HL-60 (cell line): Measurements from ENCODE around the gene R3HDM2.

ENCODE experiments used
- DNase-seq, 2 experiments: peaks; one replicate each; pipeline ENCODE4 v3.0.0-alpha.2; 2010 to 2020; ENCODE audit warnings: low read depth in 1 of 2, low spot score in 1 of 2
- H3K27ac ChIP-seq: fragments of 250-450 bp; sonication (Bioruptor Pico); replicated peaks from 2 replicates; pipeline ENCODE4 v1.5.1; 2020; ENCODE audit warnings: mild to moderate bottlenecking, moderate library complexity
- H3K27me3 ChIP-seq: fragments of 250-450 bp; sonication (Bioruptor Pico); 2 replicates; pipeline ENCODE4 v1.5.1; 2021; ENCODE audit warnings: mild to moderate bottlenecking, moderate library complexity; ENCODE audit not compliant: insufficient read depth, poor library complexity, severe bottlenecking
- H3K4me3 ChIP-seq: replicated peaks from 2 replicates; pipeline ENCODE4 v1.5.1; 2011; ENCODE audit warnings: mild to moderate bottlenecking, control low read depth, low read length; ENCODE audit not compliant: insufficient read depth
- GABPA ChIP-seq: IDR thresholded peaks from 2 replicates; pipeline ENCODE4 v1.6.1; 2012; ENCODE audit warnings: low read depth
- POLR2AphosphoS5 ChIP-seq: IDR thresholded peaks from 2 replicates; pipeline ENCODE4 v1.6.1; 2012; ENCODE audit warnings: low read depth
- SPI1 ChIP-seq: IDR thresholded peaks from 2 replicates; pipeline ENCODE4 v1.6.1; 2012; ENCODE audit warnings: low read depth, mild to moderate bottlenecking, borderline replicate concordance
- TF ChIP-seq, protein P1 (sequence below): IDR thresholded peaks from 2 replicates; pipeline ENCODE4 v1.6.1; 2012; ENCODE audit warnings: low read depth; ENCODE audit not compliant: insufficient replicate concordance
- TF ChIP-seq, protein P2 (sequence below): IDR thresholded peaks from one replicate; pipeline ENCODE4 v1.5.1; 2011; ENCODE audit warnings: low read length, control low read depth, inconsistent platforms; ENCODE audit not compliant: insufficient read depth

Gene R3HDM2

DNA sequence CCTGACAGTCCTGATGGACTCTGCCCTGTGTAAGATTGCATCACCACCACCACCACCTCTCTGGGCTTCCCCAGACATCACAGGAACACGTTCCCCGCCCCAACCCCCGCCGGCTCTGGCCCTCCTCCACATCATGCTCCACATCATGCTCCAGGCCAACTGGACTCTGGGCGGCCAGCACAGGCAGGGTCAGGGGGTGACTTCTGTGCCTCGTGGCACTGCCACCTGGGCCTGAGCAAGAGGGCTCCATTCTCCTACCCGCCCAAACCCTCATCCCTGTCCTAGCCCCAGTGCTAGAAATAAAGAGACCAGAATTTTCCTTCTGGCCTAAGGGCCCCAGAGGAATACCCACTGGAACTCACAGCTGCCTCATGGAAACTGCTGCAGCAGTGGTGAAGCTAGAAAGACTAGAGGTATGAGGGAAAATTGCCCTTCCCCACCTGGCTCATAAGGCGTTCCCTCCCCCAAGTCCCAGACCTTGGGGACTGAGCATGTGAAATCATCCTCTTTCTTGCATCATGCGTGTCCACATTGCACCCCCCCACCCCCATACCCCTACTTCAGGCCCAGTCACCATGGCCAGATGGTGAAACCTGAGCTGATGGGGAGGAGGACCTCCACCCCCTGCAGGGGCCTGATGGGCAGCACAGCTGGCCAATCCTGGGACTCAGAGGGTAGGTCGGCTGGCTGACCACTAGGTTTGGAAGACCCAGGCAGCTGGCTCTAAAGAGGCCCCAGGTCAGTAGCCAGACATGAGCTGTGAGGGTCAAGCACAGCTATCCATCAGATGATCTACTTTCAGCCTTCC lies 23.9 kb upstream of the R3HDM2 start, which contains the start of gene INHBE:
Gene INHBE (plus strand): TSS at position 742 of the 808 bp plus-strand sequence. CDS start 230 bp downstream, outside the sequence.
- DNase-seq: peak in 1 of 2 experiments; percentile 30
- Histone ChIP-seq H3K27ac (peak within 1 kb of the TSS; percentile 27), H3K27me3 (no peaks in the 10 kb centered on the region), H3K4me3 (no peak within 1 kb of the TSS)
- no peak for TF ChIP-seq GABPA
- TF ChIP-seq, protein P1, sequence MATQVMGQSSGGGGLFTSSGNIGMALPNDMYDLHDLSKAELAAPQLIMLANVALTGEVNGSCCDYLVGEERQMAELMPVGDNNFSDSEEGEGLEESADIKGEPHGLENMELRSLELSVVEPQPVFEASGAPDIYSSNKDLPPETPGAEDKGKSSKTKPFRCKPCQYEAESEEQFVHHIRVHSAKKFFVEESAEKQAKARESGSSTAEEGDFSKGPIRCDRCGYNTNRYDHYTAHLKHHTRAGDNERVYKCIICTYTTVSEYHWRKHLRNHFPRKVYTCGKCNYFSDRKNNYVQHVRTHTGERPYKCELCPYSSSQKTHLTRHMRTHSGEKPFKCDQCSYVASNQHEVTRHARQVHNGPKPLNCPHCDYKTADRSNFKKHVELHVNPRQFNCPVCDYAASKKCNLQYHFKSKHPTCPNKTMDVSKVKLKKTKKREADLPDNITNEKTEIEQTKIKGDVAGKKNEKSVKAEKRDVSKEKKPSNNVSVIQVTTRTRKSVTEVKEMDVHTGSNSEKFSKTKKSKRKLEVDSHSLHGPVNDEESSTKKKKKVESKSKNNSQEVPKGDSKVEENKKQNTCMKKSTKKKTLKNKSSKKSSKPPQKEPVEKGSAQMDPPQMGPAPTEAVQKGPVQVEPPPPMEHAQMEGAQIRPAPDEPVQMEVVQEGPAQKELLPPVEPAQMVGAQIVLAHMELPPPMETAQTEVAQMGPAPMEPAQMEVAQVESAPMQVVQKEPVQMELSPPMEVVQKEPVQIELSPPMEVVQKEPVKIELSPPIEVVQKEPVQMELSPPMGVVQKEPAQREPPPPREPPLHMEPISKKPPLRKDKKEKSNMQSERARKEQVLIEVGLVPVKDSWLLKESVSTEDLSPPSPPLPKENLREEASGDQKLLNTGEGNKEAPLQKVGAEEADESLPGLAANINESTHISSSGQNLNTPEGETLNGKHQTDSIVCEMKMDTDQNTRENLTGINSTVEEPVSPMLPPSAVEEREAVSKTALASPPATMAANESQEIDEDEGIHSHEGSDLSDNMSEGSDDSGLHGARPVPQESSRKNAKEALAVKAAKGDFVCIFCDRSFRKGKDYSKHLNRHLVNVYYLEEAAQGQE: no peak
- TF ChIP-seq, protein P2, sequence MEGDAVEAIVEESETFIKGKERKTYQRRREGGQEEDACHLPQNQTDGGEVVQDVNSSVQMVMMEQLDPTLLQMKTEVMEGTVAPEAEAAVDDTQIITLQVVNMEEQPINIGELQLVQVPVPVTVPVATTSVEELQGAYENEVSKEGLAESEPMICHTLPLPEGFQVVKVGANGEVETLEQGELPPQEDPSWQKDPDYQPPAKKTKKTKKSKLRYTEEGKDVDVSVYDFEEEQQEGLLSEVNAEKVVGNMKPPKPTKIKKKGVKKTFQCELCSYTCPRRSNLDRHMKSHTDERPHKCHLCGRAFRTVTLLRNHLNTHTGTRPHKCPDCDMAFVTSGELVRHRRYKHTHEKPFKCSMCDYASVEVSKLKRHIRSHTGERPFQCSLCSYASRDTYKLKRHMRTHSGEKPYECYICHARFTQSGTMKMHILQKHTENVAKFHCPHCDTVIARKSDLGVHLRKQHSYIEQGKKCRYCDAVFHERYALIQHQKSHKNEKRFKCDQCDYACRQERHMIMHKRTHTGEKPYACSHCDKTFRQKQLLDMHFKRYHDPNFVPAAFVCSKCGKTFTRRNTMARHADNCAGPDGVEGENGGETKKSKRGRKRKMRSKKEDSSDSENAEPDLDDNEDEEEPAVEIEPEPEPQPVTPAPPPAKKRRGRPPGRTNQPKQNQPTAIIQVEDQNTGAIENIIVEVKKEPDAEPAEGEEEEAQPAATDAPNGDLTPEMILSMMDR: no peak
- TF ChIP-seq POLR2AphosphoS5: no peak
- TF ChIP-seq SPI1: no peak

DNA sequence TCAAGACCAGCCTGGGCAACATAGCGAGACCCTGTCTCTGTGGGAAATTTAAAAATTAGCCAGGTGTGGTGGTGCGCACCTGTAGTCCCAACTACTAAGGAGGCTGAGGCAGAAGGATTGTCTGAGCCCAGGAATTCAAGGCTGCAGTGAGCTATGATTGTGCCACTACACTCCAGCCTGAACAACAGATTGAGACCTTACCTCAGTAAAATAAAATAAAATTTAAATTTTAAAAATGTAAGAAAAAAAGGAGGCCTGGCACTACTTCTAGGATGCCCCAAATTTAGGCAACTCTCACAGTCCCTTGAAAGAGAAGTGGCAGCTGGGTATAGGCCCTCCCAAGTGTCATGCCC lies 23.3 kb upstream of the R3HDM2 start:
- Histone ChIP-seq H3K27me3 (no peaks in the 10 kb centered on the region), H3K27ac (no peak overlapping the region), H3K4me3 (no peak overlapping the region)
- TF ChIP-seq GABPA: no peak
- TF ChIP-seq, protein P1: no peak
- no peak for TF ChIP-seq SPI1
- TF ChIP-seq, protein P2: no peak
- TF ChIP-seq POLR2AphosphoS5: no peak
- no peak for DNase-seq

DNA sequence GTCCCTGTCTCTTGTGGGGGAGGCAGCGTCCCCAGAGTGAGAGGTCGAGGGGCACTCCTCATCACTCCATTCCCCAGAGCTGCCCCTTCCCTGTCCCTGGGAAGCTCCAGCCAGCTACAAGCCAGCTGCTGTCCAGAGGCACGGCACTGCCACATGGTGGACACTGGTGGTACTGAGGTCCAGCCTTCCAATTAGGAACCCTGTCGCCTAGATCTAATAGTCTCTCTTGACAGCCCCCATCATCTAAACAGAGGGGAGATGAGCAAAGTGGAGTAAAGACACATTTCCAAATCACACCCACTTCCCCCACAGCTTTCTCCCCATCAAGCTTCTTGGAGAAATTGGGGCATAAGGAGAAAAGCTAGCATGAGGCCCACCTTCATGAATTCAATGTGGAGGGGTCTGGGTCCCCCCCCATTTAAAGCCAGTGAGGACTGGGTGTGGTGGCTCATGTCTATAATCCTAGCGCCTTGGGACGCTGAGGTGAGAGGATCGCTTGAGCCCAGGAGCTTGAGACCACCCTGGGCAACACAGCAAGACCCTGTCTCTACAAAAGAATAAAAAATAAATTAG lies 22.2 kb upstream of the R3HDM2 start:
- Histone ChIP-seq H3K27ac (no peak overlapping the region), H3K27me3 (no peaks in the 10 kb centered on the region), H3K4me3 (no peak overlapping the region)
- peak in 1 of 2 experiments; percentile 70 for DNase-seq
- TF ChIP-seq, protein P1: no peak
- TF ChIP-seq SPI1 (no peak), GABPA (no peak), POLR2AphosphoS5 (no peak)
- TF ChIP-seq, protein P2: peak; percentile 91
